K562 (cell line): ENCODE data around the gene ADORA2B. TPM values are rescaled to one million over a fixed set of nuclear protein-coding genes. Genes with fewer than 3 reads are reported as not detected.

Experiments used
- ATF1 ChIP-seq, 2 experiments: fragments of 450-650 bp in 1 of 2; IDR thresholded peaks; 2 replicates each; pipeline ENCODE4 v1.6.1; 2016; ENCODE audit warnings: missing compliant biosample characterization in 1 of 2, missing genetic modification characterization in 1 of 2
- CAMTA2 ChIP-seq: fragments of 250-450 bp; sonication (Bioruptor Pico); conservative IDR thresholded peaks from 2 replicates; pipeline ENCODE4 v1.5.1; 2022
- CBX8 ChIP-seq: fragments of 200-600 bp; sonication (generic); IDR thresholded peaks from 2 replicates; pipeline ENCODE4 v1.6.1; 2012; ENCODE audit warnings: borderline replicate concordance, mixed run types, low read depth, mild to moderate bottlenecking, moderate library complexity, mixed read lengths, low read length, control low read depth, inconsistent platforms; ENCODE audit not compliant: poor library complexity, severe bottlenecking; ENCODE audit errors: extremely low read depth
- CHD1 ChIP-seq: fragments of 200-600 bp; sonication (generic); IDR thresholded peaks from one replicate; pipeline ENCODE4 v1.6.1; 2012; ENCODE audit warnings: mild to moderate bottlenecking, moderate library complexity, low read length, inconsistent platforms
- EGR1 ChIP-seq: fragments of 450-650 bp; conservative IDR thresholded peaks from 2 replicates; pipeline ENCODE4 v1.6.1; 2017; ENCODE audit warnings: mild to moderate bottlenecking
- ELF4 ChIP-seq: fragments of 450-650 bp; formaldehyde crosslinking; IDR thresholded peaks from 2 replicates; pipeline ENCODE4 v1.4.0; 2022; ENCODE audit warnings: missing genetic modification characterization
- FOXJ2 ChIP-seq: fragments of 200-800 bp; sonication (Bioruptor generic); IDR thresholded peaks from 2 replicates; pipeline ENCODE4 v1.6.1; 2016; ENCODE audit warnings: missing genetic modification characterization, missing compliant biosample characterization
- GTF2E2 ChIP-seq: fragments of 200-800 bp; sonication (Bioruptor generic); IDR thresholded peaks from 2 replicates; pipeline ENCODE4 v1.6.1; 2016; ENCODE audit warnings: missing genetic modification characterization, missing compliant biosample characterization
- HDAC2 ChIP-seq: fragments of 450-650 bp; IDR thresholded peaks from 2 replicates; pipeline ENCODE4 v1.6.1; 2016; ENCODE audit warnings: mild to moderate bottlenecking
- HLTF ChIP-seq: fragments of 450-650 bp; IDR thresholded peaks from 2 replicates; pipeline ENCODE4 v1.6.1; 2016
- IRF2 ChIP-seq: sonication (generic); formaldehyde crosslinking; IDR thresholded peaks from 2 replicates; pipeline ENCODE4 v1.8.1; 2022; ENCODE audit warnings: mild to moderate bottlenecking, missing genetic modification reagents
- NCOA1 ChIP-seq: fragments of 450-650 bp; IDR thresholded peaks from 2 replicates; pipeline ENCODE4 v1.6.1; 2016; ENCODE audit warnings: low read depth
- POLR3G ChIP-seq: IDR thresholded peaks from 2 replicates; pipeline ENCODE4 v1.6.1; 2011; ENCODE audit not compliant: insufficient read length, insufficient replicate concordance; ENCODE audit errors: extremely low read depth
- RBM14 ChIP-seq: fragments of 200-400 bp; formaldehyde crosslinking; IDR thresholded peaks from 2 replicates; pipeline ENCODE4 v1.6.1; 2018; ENCODE audit warnings: low read depth, mild to moderate bottlenecking, low read length, moderate library complexity, borderline replicate concordance; ENCODE audit not compliant: insufficient read depth
- RBM17 ChIP-seq: fragments of 200-400 bp; formaldehyde crosslinking; IDR thresholded peaks from 2 replicates; pipeline ENCODE4 v1.6.1; 2017; ENCODE audit warnings: low read depth, mild to moderate bottlenecking, low read length, borderline replicate concordance
- RBM25 ChIP-seq: fragments of 200-400 bp; formaldehyde crosslinking; IDR thresholded peaks from 2 replicates; pipeline ENCODE4 v1.6.1; 2018; ENCODE audit warnings: low read length, low read depth, moderate library complexity; ENCODE audit not compliant: severe bottlenecking
- SETDB1 ChIP-seq: IDR thresholded peaks from one replicate; pipeline ENCODE4 v1.6.1; 2012; ENCODE audit warnings: low read length, control low read depth, inconsistent platforms
- SOX6 ChIP-seq: fragments of 450-650 bp; IDR thresholded peaks from 2 replicates; pipeline ENCODE4 v1.6.1; 2014; ENCODE audit warnings: mild to moderate bottlenecking
- SP1 ChIP-seq: sonication (generic); formaldehyde crosslinking; IDR thresholded peaks from 2 replicates; pipeline ENCODE4 v1.8.1; 2022; ENCODE audit warnings: mild to moderate bottlenecking, missing genetic modification reagents
- TCFL5 ChIP-seq: fragments of 250-450 bp; sonication (Bioruptor Pico); conservative IDR thresholded peaks from 2 replicates; pipeline ENCODE4 v1.6.1; 2021; ENCODE audit warnings: mild to moderate bottlenecking, moderate library complexity, matching md5 sums
- ZNF217 ChIP-seq: sonication (generic); formaldehyde crosslinking; IDR thresholded peaks from 2 replicates; pipeline ENCODE4 v1.8.0; 2022; ENCODE audit warnings: mild to moderate bottlenecking, missing genetic modification reagents
- polyA plus RNA-seq, 8 experiments: library from polyadenylated mRNA; depleted of rRNA in 4 of 8; stranded (reverse) in 5 of 8; unstranded in 3 of 8; fragments of >200 nt; fragmentation: Nextera tagmentation in 2 of 8; fragmentation: Illumina TruSeq in 1 of 8; extraction: Ambion mirVana in 2 of 8; extraction: Trizol in 1 of 8; gene quantifications; 2 replicates each; pipeline versions ENCODE4 v1.2.1 to v1.2.3, GENCODE V29; 2011 to 2014; ENCODE audit warnings: inconsistent platforms in 1 of 8, missing spikeins in 1 of 8
- total RNA-seq, 7 experiments: library from RNA; depleted of rRNA in 6 of 7; stranded (reverse); fragments of >200 nt in 6 of 7; fragmentation: Illumina TruSeq in 2 of 7; extraction: Trizol in 2 of 7; gene quantifications; 2 replicates each; pipeline versions ENCODE4 v1.2.1 to v1.2.3, GENCODE V29; 2011 to 2021; ENCODE audit warnings: low replicate concordance in 1 of 7
- TF ChIP-seq, protein P1 (sequence below): sonication (generic); formaldehyde crosslinking; IDR thresholded peaks from 2 replicates; pipeline ENCODE4 v1.8.1; 2023; ENCODE audit warnings: missing genetic modification reagents, mild to moderate bottlenecking, borderline replicate concordance
- TF ChIP-seq, protein P2 (sequence below): fragments of 250-450 bp; sonication (Bioruptor Pico); IDR thresholded peaks from 2 replicates; pipeline ENCODE4 v1.8.0; 2022; ENCODE audit warnings: inconsistent platforms, mild to moderate bottlenecking, moderate library complexity, borderline replicate concordance

ADORA2B gene
- total and polyA plus RNA-seq, 9 of the 15 experiments (the other 6 are each of a cell fraction or from before 2014, with no cell fraction given), result 6.4 to 16.6 (median 10.5) TPM

- TF ChIP-seq CHD1 (no peak), SETDB1 (no peak), SOX6 (peak; percentile 69; the same call in 1 of the 2 replicates), SP1 (no peak), RBM17 (no peak), GTF2E2 (tag) (no peak), HDAC2 (no peak; the same call in 1 of the 2 replicates), CBX8 (no peak), ATF1 (CRISPR knock-in tag; IDR thresholded peaks at IDR 0.05) (no peak), ATF1 (tag; IDR thresholded peaks at IDR 0.05) (no peak), CAMTA2 (CRISPR knock-in tag) (no peak), RBM25 (no peak), FOXJ2 (tag) (no peak), ELF4 (no peak), TCFL5 (CRISPR knock-in tag) (no peak), HLTF (no peak), ZNF217 (CRISPR knock-in tag) (no peak), RBM14 (no peak), IRF2 (CRISPR knock-in tag) (no peak), EGR1 (peak; percentile 31), NCOA1 (no peak), POLR3G (no peak)
- TF ChIP-seq, protein P1, sequence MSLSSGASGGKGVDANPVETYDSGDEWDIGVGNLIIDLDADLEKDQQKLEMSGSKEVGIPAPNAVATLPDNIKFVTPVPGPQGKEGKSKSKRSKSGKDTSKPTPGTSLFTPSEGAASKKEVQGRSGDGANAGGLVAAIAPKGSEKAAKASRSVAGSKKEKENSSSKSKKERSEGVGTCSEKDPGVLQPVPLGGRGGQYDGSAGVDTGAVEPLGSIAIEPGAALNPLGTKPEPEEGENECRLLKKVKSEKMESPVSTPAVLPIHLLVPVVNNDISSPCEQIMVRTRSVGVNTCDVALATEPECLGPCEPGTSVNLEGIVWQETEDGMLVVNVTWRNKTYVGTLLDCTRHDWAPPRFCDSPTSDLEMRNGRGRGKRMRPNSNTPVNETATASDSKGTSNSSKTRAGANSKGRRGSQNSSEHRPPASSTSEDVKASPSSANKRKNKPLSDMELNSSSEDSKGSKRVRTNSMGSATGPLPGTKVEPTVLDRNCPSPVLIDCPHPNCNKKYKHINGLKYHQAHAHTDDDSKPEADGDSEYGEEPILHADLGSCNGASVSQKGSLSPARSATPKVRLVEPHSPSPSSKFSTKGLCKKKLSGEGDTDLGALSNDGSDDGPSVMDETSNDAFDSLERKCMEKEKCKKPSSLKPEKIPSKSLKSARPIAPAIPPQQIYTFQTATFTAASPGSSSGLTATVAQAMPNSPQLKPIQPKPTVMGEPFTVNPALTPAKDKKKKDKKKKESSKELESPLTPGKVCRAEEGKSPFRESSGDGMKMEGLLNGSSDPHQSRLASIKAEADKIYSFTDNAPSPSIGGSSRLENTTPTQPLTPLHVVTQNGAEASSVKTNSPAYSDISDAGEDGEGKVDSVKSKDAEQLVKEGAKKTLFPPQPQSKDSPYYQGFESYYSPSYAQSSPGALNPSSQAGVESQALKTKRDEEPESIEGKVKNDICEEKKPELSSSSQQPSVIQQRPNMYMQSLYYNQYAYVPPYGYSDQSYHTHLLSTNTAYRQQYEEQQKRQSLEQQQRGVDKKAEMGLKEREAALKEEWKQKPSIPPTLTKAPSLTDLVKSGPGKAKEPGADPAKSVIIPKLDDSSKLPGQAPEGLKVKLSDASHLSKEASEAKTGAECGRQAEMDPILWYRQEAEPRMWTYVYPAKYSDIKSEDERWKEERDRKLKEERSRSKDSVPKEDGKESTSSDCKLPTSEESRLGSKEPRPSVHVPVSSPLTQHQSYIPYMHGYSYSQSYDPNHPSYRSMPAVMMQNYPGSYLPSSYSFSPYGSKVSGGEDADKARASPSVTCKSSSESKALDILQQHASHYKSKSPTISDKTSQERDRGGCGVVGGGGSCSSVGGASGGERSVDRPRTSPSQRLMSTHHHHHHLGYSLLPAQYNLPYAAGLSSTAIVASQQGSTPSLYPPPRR (CRISPR knock-in tag), result no peak
- TF ChIP-seq, protein P2, sequence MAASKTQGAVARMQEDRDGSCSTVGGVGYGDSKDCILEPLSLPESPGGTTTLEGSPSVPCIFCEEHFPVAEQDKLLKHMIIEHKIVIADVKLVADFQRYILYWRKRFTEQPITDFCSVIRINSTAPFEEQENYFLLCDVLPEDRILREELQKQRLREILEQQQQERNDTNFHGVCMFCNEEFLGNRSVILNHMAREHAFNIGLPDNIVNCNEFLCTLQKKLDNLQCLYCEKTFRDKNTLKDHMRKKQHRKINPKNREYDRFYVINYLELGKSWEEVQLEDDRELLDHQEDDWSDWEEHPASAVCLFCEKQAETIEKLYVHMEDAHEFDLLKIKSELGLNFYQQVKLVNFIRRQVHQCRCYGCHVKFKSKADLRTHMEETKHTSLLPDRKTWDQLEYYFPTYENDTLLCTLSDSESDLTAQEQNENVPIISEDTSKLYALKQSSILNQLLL (CRISPR knock-in tag), result no peak
Measured at GRCh38 chr17:15955793-15956541, 11.0 kb downstream of the ADORA2B start (continued).
